SK-N-SH (cell line): ENCODE measurements around the gene RUNDC3A.

Source experiments
- JUND ChIP-seq: IDR thresholded peaks from 2 replicates; pipeline ENCODE4 v1.4.0; 2012
- YY1 ChIP-seq: IDR thresholded peaks from 2 replicates; pipeline ENCODE4 v1.4.0; 2012; ENCODE audit warnings: low read depth, mild to moderate bottlenecking
- TF ChIP-seq, protein P1 (sequence below): fragments of 200-600 bp; sonication (generic); IDR thresholded peaks from 2 replicates; pipeline ENCODE4 v1.6.1; 2017; ENCODE audit warnings: antibody characterized with exemption, mild to moderate bottlenecking, moderate library complexity

DNA sequence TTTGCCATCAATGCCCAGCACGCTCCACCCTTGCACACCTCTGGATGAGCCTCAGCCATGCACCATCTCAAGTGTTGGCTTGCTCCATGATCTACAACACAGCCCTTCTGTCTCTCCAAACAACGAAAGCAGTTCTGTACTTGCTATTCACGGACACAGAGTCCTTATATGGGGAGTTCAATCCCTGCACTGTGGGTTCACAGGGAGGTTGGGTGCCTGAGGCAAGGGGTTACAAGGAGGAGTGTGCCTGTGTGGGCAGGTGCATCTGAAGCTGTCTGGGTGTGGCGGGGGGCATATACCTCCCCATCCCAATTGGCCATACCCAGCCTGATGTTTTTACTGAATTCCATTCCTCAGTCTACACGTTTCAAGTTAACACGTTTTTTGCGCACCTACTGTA is 5.6 kb downstream of the RUNDC3A start:
- TF ChIP-seq JUND = no peak
- TF ChIP-seq, protein P1, sequence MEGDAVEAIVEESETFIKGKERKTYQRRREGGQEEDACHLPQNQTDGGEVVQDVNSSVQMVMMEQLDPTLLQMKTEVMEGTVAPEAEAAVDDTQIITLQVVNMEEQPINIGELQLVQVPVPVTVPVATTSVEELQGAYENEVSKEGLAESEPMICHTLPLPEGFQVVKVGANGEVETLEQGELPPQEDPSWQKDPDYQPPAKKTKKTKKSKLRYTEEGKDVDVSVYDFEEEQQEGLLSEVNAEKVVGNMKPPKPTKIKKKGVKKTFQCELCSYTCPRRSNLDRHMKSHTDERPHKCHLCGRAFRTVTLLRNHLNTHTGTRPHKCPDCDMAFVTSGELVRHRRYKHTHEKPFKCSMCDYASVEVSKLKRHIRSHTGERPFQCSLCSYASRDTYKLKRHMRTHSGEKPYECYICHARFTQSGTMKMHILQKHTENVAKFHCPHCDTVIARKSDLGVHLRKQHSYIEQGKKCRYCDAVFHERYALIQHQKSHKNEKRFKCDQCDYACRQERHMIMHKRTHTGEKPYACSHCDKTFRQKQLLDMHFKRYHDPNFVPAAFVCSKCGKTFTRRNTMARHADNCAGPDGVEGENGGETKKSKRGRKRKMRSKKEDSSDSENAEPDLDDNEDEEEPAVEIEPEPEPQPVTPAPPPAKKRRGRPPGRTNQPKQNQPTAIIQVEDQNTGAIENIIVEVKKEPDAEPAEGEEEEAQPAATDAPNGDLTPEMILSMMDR = no peak
- no peak for TF ChIP-seq YY1
